OCI-LY7 (cell line): ENCODE data around the gene CEP126. TPM values are rescaled to one million over a fixed set of nuclear protein-coding genes. Genes with fewer than 3 reads are reported as not detected.

Experiments used
- BruUV-seq: library from RNA; stranded (reverse); fragments of 400-500 nt; replicated peaks from 2 replicates; lab custom pipeline; 2021; lab: Mats Ljungman, UMichigan
- CTCF ChIA-PET: fragments of 300-600 bp; sonication (Branson Sonifier 250); formaldehyde crosslinking; loops from one replicate; lab custom pipeline; 2022; ENCODE audit warnings: antibody characterized with exemption; ENCODE audit not compliant: unreplicated experiment; lab: Charles Lee
- POLR2A ChIA-PET: fragments of 300-600 bp; sonication (Branson Sonifier 250); formaldehyde crosslinking; loops from one replicate; lab custom pipeline; 2022; ENCODE audit warnings: antibody characterized with exemption; lab: Charles Lee
- DNase-seq: peaks from one replicate; pipeline ENCODE4 v3.0.0-alpha.2; 2015; ENCODE audit warnings: low spot score
- H2AFZ ChIP-seq: fragments of 200-600 bp; sonication (generic), shearing (Covaris generic); 2 replicates; pipeline ENCODE4 v1.6.1; 2014; ENCODE audit warnings: mild to moderate bottlenecking, antibody characterized with exemption, low read length, moderate library complexity
- H3K27ac ChIP-seq: fragments of 200-600 bp; sonication (generic); 2 replicates; pipeline ENCODE4 v1.5.1; 2014; ENCODE audit warnings: mixed run types, low read depth, mild to moderate bottlenecking, moderate library complexity, low read length, inconsistent platforms; ENCODE audit not compliant: poor library complexity, severe bottlenecking
- H3K36me3 ChIP-seq: fragments of 200-600 bp; sonication (generic); 2 replicates; pipeline ENCODE4 v1.6.1; 2014; ENCODE audit warnings: mild to moderate bottlenecking, antibody characterized with exemption, low read length, moderate library complexity, mixed read lengths; ENCODE audit not compliant: insufficient read depth
- H3K4me1 ChIP-seq: fragments of 200-600 bp; sonication (generic); 2 replicates; pipeline ENCODE4 v1.5.1; 2014; ENCODE audit warnings: mild to moderate bottlenecking, low read length; ENCODE audit not compliant: insufficient read depth, poor library complexity, severe bottlenecking
- H3K4me2 ChIP-seq: fragments of 200-600 bp; sonication (generic); 2 replicates; pipeline ENCODE4 v1.6.1; 2014; ENCODE audit warnings: mild to moderate bottlenecking, low read length
- H3K4me3 ChIP-seq: fragments of 200-600 bp; sonication (generic); 2 replicates; pipeline ENCODE4 v1.5.1; 2014; ENCODE audit warnings: mild to moderate bottlenecking, low read depth, low read length; ENCODE audit not compliant: poor library complexity, severe bottlenecking
- H3K79me2 ChIP-seq: fragments of 200-600 bp; sonication (generic); 2 replicates; pipeline ENCODE4 v1.6.1; 2016; ENCODE audit warnings: low read depth, mild to moderate bottlenecking, low read length, moderate library complexity, mixed read lengths; ENCODE audit not compliant: insufficient read depth
- H3K9me2 ChIP-seq: fragments of 200-600 bp; sonication (generic); 2 replicates; pipeline ENCODE4 v1.6.1; 2016; ENCODE audit warnings: mild to moderate bottlenecking, low read length, mixed read lengths; ENCODE audit not compliant: insufficient read depth
- H3K9me3 ChIP-seq: fragments of 200-600 bp; sonication (generic); 2 replicates; pipeline ENCODE4 v1.6.1; 2014; ENCODE audit warnings: mild to moderate bottlenecking, mixed run types, low read length, mixed read lengths
- H4K20me1 ChIP-seq: fragments of 200-600 bp; sonication (generic); 2 replicates; pipeline ENCODE4 v1.6.1; 2014; ENCODE audit warnings: mild to moderate bottlenecking, antibody characterized with exemption, low read length, moderate library complexity, mixed read lengths; ENCODE audit not compliant: insufficient read depth
- CTCF ChIP-seq: fragments of 200-600 bp; sonication (generic); conservative IDR thresholded peaks from 2 replicates; pipeline ENCODE4 v1.5.1; 2014; ENCODE audit warnings: mild to moderate bottlenecking, antibody characterized with exemption, low read length, moderate library complexity, mixed read lengths
- EZH2phosphoT487 ChIP-seq: fragments of 200-600 bp; sonication (generic); IDR thresholded peaks from 2 replicates; pipeline ENCODE4 v1.6.1; 2018; ENCODE audit warnings: low read depth, borderline replicate concordance, mild to moderate bottlenecking, mixed run types, antibody characterized with exemption, low read length, moderate library complexity, mixed read lengths
- intact Hi-C: fragments of 100-400 bp; cut with micrococcal nuclease; formaldehyde crosslinking; loops from one replicate; pipeline ENCODE4 v1.10.0; 2022; ENCODE audit not compliant: unreplicated experiment
- total RNA-seq, 2 experiments: library from RNA; depleted of rRNA in 1 of 2; stranded (reverse); fragments of >200 nt in 1 of 2; shearing (Covaris generic) in 1 of 2; gene quantifications; 2 replicates each; pipeline ENCODE4 v1.2.3, GENCODE V29; 2014 to 2022

CEP126 gene
- total RNA-seq, 2 experiments from 2014 or later = 1.5 to 5.9 TPM

DNA sequence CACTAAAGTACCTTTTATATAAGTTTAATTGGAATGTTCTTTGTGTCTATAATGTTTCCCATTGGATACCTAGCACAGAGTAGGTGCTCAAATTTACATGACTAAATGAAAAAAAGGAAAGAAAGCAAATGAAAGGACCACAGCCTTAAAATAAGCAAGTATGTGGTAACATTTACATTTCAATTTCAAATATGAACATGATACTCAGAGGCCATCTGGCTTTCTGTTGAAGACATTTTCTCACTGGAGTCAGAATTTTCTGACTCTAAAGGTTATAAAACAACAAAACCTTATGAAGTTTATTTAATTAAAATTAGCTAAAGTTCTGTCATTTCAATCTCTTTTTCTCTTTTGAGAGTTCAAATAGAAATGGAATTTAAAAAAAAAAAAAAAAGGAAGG lies 2.4 kb downstream of the CEP126 start:
- no peaks in the 10 kb centered on the region for H3K36me3 ChIP-seq
- POLR2A ChIA-PET = interaction anchor here (0.6 to 1.4 kb wide), 5 partner anchors 13 to 328 kb away, joined by 3 to 5 read pairs (median 3); no protein-coding TSS in a partner anchor
- DNase-seq = no peak
- intact Hi-C loops = loop anchor here (10.0 kb wide), 1 partner anchor 368 kb away; no protein-coding TSS in a partner anchor
- no peaks in the 10 kb centered on the region for H4K20me1 ChIP-seq
- no peak for TF ChIP-seq CTCF
- TF ChIP-seq EZH2phosphoT487 = no peak
- CTCF ChIA-PET = no interaction called here
- H3K4me2 ChIP-seq = no peak overlapping the region
- peaks cover 18% of the 10 kb centered on the region for H3K4me1 ChIP-seq
- H3K4me3 ChIP-seq = no peak overlapping the region
- no peak overlapping the region for H3K27ac ChIP-seq
- H2AFZ ChIP-seq = no peak overlapping the region
- no TSS peak for BruUV-seq
- H3K79me2 ChIP-seq = peaks cover 7% of the 10 kb centered on the region; the same call in 1 of the 2 replicates
- no peaks in the 10 kb centered on the region for H3K9me2 ChIP-seq
- H3K9me3 ChIP-seq = no peaks in the 10 kb centered on the region

DNA sequence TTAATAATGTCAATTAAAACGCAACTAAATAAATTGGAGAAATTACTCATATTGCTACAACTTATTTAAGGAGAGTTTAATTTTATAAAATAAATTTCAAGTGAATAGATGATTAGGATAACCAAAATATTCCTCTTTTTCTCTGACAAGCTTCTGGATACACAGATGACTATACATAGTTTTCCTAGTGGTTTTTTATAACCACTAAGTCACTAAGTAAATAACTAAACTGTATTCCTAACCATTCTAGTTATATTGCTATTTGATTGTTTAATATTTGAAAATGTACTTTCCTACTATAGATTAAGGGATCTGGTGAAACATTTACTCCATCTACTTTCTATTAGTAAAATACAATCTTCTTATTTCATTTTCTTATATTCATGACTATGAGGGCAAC lies 6.2 kb downstream of the CEP126 start:
- H3K79me2 ChIP-seq = peaks cover 7% of the 10 kb centered on the region; the same call in 1 of the 2 replicates
- no peak overlapping the region for H2AFZ ChIP-seq
- no peaks in the 10 kb centered on the region for H3K9me3 ChIP-seq
- H3K27ac ChIP-seq = no peak overlapping the region
- ChIA-PET POLR2A (interaction anchor here (0.7 kb wide), 1 partner anchor 392 kb away, joined by 3 read pairs; no protein-coding TSS in a partner anchor), CTCF (no interaction called here)
- no peaks in the 10 kb centered on the region for H3K9me2 ChIP-seq
- no peak for DNase-seq
- H3K4me3 ChIP-seq = no peak overlapping the region
- no peaks in the 10 kb centered on the region for H4K20me1 ChIP-seq
- H3K4me2 ChIP-seq = no peak overlapping the region
- intact Hi-C loops = no loop called here
- H3K36me3 ChIP-seq = no peaks in the 10 kb centered on the region
- H3K4me1 ChIP-seq = peaks cover 9% of the 10 kb centered on the region
- TF ChIP-seq CTCF (no peak), EZH2phosphoT487 (no peak)
- no TSS peak for BruUV-seq

- Histone ChIP-seq H4K20me1 (no peaks in the 10 kb centered on the region), H3K79me2 (no peaks in the 10 kb centered on the region), H3K9me2 (no peaks in the 10 kb centered on the region), H3K4me1 (no peaks in the 10 kb centered on the region), H3K27ac (no peak overlapping the region), H3K4me2 (no peak overlapping the region), H3K9me3 (no peaks in the 10 kb centered on the region), H3K4me3 (no peak overlapping the region), H2AFZ (no peak overlapping the region), H3K36me3 (no peaks in the 10 kb centered on the region)
- BruUV-seq = no TSS peak
- ChIA-PET CTCF (no interaction called here), POLR2A (interaction anchor here (0.7 to 1.0 kb wide), 2 partner anchors 9 to 17 kb away, joined by 4 to 5 read pairs; partner anchors contain the start of gene CEP126)
- TF ChIP-seq CTCF (no peak), EZH2phosphoT487 (no peak)
- intact Hi-C loops = no loop called here
- no peak for DNase-seq
These were observed 8.7 kb downstream of the CEP126 start for GRCh38 chr11:101923554-101923953.
